Fibroblast of skin of abdomen (primary cell): ENCODE data around the gene CERS4. TPM values are rescaled to one million over a fixed set of nuclear protein-coding genes. Genes with fewer than 3 reads are reported as not detected.
"Not testable (repeated sequence)": the region's sequence is repeated elsewhere in the genome, so short reads cannot be mapped to it uniquely, and the experiment has no call there.

ENCODE experiments used
- DNase-seq: peaks from one replicate; pipeline ENCODE4 v3.0.0-alpha.2; 2013
- polyA plus RNA-seq, 2 experiments: library from polyadenylated mRNA; unstranded; fragments of 120-200 nt; gene quantifications; one replicate each; pipeline ENCODE4 v1.2.1, GENCODE V29; 2013; ENCODE audit not compliant: insufficient read length in 2 of 2

CERS4 gene, protein sequence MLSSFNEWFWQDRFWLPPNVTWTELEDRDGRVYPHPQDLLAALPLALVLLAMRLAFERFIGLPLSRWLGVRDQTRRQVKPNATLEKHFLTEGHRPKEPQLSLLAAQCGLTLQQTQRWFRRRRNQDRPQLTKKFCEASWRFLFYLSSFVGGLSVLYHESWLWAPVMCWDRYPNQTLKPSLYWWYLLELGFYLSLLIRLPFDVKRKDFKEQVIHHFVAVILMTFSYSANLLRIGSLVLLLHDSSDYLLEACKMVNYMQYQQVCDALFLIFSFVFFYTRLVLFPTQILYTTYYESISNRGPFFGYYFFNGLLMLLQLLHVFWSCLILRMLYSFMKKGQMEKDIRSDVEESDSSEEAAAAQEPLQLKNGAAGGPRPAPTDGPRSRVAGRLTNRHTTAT
- polyA plus RNA-seq (2013, experiment 1 of 2; ENCODE audit: insufficient read length), result 9.2 TPM
- polyA plus RNA-seq (2013, experiment 2 of 2; ENCODE audit: insufficient read length), result 10.4 TPM

DNA sequence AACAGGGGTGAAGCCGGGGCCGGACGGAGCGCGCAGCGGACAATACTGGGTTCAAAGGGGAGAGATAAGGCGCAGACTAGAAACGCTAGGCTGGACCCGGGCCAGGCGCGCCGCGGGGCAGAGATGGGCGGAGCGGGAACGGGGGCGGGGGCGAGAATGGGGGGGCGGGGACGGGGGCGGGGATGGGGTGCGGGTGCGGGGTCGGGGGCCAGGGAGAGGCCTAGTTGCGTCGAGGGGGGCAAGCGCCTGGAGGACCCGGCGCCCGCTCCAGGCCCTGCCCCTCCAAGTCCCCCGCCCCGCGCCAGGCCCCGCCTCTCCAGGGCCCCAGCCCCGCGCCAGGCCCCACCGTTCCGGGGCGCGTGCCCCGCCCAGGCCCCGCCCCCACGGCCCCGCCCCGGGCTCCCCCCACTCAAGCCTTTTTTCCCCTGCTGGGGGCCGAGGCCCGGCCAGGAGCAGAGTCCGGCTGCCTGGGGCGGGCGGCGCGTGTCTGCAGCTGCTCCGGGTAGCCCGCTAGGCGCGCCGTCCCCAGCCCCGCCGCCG lies at the start of gene CERS4:
Gene CERS4, plus strand, starts transcription at position 449 of the 540 bp plus-strand sequence. CDS start 41,707 bp downstream, outside the sequence.
- peak; percentile 64 for DNase-seq

DNA sequence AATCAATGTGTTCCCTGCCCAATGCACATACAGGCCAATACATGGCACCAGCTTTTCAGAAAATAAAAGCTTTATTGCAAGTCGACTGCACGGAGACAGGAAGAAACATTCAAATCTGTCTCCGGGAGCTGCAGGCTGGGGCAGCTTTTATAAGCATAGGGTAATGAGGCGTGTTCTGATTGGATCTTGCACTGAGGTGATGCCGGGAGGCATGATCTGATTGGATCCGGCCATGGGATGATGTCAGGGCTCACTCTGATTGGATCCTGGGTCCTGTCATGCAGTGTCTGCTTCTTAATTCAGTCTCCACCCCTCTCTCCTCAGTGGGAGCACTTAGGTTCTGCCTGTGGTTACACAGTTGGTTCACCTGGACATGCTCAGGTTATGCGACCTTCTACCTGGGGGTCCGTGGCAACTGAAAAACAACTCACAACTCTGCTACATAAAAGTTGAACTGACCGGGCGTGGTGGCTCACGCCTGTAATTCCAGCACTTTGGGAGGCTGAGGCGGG lies 48.0 kb upstream of the CERS4 start:
- DNase-seq, result no peak

DNA sequence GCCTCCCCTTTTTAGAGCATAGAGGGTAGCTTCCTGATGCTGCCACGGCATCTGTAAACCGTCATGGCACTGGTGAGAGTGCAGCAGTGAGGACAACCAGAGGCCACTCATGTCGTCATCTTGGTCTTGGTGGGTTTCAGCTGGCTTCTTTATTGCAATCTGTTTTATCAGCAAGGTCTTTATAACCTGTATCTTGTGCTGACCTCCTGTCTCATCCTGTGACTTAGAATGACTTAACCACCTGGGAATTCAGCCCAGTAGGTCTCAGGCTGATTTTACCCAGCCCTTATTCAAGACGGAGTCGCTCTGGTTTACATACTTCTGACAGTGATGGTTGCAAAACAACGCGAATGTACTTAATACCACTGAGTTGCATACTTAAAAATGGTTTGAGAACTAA lies 45.4 kb upstream of the CERS4 start:
- no peak for DNase-seq

DNA sequence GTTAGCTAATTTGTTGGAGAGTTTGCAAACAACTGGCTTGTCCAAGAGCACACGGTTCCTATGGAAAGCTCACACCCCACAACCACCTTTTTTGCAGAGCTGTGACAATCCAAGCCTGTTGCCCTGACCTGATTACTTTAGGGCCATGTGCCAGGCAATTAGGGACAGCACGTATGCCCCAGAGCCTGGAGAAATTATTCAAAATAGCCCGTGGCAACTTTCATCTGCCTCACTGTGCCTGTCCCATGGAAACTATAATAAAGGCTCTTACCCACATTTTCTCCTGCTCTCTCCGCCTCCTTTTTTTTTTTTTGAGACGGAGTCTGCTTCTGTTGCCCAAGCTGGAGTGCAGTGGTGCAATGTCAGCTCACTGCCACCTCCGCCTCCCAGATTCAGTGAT lies 41.2 kb upstream of the CERS4 start:
- no peak for DNase-seq

DNA sequence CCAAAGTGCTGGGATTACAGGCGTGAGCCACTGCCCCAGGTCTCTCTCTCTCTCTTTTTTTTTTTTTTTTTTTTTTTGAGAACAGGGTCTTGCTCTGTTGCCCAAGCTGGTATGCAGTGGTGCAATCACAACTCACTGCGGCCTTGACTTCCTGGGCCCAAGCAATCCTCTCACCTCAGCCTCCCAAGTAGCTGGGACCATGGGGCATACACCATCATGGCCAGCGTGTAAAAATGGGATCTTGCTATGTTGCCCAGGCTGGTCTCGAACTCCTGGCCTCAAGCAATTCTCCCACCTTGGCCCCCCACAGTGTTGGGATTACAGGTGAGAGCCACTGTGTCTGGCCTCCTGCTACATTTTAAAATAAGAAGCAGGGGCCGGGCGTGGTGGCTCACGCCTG lies 40.6 kb upstream of the CERS4 start:
- no peak for DNase-seq

DNA sequence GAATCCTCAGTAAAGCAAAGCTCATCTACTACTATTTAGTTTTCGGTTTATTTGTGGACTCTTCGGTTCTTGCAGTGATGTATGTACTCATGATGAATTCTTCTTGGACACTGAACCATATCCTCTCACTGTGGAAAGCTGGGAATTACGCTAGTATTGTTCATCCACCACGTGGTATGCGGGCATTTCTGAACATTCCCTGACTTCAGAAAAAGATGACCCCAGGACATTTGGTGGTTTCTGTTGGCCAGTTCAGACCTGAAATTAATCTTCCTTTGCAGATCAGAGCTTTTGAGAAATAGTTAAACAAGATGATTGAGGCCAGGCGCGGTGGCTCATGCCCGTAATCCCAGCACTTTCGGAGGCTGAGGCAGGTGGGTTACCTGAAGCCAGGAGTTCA lies 34.5 kb upstream of the CERS4 start:
- DNase-seq, result no peak

DNA sequence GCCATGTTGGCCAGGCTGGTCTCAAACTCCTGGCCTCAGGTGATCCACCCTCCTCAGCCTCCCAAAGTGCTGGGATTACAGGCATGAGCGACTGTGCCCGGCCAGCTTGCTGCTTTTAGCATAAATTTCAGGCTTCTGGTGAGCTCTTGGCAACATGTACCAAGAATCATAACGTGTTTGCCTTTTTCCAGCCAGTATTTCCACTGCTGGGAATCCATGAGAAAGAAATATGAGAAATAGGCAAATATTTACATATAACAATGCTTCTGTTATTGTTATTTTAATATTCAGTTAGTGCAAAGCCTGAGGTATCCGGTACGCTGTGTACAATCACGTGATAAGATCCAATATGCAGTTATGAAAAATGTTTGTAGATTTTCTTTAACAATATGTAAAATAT lies 29.2 kb upstream of the CERS4 start:
- DNase-seq, result no peak

DNA sequence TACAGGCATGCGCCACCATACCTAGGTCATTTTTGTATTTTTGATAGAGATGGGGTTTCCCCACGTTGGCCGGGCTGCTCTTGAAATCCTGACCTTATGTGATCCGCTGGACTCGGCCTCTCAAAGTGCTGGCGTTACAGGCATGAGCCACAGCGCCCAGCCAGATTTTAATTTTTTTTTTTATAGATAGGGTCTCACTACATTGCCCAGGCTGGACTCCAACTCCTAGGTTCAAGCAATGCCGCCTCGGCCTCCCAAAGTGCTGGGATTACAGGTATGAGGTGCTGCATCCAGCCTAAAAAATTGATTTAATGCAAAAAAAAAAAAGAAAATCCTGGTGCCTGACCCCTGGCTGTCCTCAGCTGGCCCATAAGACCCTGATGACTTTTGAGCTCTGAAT lies 24.9 kb upstream of the CERS4 start:
- no peak for DNase-seq

DNA sequence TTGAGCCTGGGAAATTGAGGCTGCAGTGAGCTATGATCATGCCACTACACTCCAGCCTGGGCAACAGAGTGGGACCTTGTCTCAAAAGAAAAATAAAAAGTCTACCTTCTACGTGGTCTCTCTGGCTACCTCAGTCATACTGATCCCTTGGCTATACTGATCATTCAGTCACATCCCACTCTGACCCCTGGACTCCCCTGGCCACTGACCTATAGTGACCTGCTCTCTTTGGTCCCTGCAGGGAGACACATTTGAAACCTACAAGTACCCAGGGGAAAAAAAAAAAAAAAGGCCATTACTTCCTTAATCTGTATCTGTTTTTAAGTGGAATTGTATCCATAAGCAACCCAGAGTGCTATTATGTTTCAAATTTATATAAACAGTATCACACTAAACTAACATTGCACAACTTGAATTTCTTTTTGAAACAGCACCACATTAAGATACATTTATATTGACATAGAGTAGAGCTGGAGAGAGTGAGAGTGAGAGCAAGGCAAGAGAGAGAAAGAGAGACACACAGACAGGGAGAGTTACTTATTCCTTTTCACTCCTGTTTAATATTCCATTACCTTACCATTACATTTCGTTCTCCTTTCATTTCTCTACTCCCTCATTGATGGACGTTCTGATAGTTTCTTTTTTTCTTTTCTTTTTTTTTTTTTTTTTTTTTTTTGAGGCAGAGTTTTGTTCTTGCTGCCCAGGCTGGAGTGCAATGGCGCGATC lies 23.7 kb upstream of the CERS4 start:
- DNase-seq, result no peak

DNA sequence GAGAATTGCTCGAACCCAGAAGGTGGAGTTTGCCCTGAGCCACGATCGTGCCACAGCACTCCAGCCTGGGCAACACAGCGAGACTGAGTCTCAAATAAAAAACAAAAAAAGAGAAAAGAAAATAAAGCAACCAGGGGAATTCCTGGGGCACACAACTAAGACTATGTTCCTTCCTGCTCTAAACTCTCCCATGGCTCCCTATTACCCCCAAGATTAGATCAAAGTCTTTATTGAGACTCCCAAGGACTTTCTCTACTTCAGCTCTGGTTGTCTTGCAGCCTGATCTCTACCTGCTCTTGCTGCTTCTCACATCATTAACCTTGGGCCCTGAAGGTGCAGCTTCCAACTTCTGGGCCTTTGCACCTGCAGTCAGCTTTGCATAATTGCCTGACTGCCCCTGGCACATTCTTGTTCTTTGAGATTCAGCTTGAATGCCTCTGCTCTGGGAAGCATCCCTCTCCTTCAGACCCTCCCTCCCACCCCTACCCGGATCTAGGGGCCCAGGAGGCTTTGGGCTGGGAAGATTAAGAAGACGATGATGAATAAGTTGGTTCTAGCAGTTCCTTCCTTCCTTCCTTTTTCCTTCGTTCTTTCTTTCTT lies 16.8 kb upstream of the CERS4 start:
- DNase-seq, result no peak

DNA sequence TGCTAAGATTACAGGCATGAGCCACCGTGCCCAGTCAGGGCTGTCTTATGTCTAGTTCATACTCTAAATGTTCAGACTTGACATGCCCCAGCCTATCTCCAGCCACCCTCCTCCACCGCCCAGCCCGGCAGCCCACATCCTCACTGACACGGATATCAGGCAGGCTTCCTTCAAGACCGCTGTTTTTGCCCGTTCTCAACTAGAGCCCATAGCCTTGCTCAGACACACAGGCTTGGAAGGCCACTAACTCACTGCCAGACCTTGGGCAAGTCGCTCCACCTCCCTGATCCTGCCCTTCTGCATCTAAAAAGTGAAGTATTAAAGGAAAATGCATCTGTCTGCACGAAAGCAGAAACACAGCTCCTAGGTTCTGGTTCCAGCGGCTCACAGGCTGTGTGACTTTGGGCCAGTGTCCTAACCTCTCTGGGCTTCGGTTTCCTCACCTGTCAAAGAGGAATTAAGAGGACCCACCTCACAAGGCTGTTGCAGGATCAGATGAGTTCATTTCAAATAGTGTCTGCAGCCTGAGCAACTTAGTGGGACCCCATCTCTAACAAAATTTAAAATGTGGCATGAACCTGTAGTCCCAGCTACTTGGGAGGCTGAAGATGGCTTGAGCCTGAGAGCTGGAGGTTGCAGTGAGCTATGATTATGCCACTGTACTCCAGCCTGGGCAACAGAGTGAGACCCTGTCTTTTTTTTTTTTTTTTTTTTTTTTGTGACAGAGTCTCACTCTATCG lies 14.5 kb upstream of the CERS4 start:
- DNase-seq, result no peak

DNA sequence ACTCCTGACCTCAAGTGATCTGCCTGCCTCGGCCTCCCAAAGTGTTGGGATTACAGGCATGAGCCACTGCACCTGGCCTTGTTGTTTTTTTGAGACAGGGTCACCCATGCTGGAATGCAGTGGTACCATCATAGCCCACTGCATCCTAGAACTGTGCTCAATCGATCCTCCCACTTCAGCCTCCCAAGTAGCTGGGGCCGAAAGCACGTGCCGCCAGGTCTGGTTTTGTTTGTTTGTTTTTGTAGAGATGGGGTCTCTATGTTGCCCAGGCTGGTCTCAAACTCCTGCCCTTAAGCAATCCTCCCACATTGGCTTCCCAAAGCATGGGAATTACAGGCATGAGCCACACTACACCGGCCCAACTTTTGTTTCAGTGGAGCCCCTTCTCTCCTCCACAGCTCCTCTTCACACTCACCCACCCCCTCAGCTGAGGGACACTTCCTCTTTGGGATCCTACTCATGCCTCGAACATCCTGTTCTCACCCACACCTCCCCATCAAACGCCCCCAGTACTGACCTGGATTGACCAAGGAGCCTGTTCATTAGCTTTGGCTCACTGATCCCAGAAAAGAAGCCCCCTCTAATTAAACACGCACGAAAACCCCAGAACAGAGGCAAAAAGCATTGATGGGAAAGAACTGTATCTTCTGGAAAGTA lies 12.8 kb upstream of the CERS4 start:
- no peak for DNase-seq

DNA sequence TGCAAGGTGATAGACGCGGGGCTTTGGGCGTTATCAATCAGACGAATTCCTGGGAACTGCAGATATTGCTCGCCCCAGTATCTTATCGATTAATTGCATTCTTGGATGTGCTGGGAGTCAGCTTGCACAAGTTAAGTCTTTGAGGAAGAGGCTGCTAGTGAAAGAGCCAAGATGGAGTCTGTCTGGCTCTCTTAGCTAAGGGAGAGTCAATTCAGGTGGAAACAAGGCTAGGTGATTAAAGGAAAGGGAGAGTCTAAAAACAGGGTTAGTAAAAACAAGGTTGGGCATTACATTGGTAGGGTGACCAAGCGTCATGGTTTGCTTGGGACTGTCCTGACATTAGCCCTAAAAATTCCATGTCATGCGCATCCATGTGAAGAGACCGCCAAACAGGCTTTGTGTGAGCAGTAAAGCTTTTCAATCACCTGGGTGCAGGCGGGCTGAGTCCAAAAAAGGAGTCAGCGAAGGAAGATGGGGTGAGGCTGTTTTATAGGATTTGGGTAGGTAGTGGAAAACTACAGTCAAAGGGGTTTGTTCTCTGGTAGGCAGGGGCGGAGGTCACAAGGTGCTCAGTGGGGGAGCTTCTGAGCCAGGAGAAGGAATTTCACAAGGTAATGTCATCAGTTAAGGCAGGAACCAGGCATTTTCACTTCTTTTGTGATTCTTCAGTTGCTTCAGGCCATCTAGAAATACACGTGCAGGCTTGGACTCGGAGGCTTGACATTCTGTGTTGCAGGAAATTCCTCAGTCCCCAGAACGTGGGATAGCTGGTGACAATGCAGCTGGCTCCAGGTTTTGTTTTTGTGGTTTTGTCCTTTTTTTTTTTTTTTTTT lies 5.7 kb upstream of the CERS4 start:
- DNase-seq, result not testable (repeated sequence)

DNA sequence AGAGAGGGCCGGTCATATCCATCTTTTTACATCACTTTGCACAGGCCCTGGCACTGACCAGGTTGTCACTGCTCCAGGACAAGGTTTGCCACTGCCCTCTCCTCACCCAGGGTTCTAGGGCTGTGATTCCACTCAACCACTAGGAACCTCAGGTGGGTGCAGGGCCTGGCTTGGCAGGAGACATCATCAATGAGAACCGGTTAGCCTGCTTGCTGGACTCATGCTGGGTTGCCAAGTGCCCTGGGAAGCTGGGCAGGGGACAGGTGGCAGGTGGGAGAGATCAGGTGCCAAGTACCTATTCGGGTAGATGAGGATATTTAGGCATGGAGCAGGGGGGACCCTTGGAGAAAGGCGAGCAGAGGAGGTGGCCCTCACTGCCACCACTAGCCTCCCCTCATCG lies 4.2 kb upstream of the CERS4 start:
- no peak for DNase-seq

DNA sequence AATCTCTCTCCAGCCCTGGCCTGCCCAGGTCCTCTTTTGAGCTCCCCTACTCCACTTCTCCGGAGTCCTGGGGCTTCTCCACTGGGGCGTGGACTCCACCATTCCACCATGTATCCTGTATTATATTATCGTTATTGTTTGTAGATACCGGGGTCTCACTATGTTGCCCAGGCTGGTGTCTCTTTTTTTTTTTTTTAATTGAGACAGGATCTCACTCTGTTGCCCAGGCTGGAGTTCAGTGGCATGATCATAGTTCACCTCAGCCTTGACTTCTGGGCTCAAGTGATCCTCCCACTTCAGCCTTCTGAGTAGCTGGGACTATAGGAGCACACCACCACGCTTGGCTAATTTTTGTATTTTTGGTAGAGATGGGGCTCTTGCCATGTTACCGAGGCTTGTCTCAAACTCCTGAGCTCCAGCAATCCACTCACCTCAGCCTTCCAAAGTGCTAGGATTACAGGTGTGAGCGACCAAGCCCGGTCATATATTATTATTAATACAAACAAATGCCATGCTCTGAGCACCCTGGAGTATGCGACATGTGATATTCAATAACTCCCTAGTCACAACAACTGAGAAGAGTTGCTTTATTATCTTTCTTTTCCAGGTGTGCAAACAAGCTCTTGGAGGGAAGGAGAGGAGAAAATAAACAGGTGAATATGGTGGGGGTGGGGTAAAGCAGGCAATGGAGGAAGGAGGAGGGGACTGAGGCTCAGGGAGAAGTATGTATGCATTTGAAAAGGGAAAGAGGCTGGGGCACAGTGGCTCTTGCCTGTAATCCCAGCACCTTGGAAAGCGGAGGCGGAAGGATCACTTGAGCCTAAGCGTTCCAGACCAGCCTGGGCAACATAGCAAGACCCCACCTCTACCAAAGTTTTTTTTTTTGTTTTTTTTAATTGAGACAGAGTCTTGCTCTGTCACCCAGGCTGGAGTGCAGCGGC lies 2.8 kb upstream of the CERS4 start:
- no peak for DNase-seq

DNA sequence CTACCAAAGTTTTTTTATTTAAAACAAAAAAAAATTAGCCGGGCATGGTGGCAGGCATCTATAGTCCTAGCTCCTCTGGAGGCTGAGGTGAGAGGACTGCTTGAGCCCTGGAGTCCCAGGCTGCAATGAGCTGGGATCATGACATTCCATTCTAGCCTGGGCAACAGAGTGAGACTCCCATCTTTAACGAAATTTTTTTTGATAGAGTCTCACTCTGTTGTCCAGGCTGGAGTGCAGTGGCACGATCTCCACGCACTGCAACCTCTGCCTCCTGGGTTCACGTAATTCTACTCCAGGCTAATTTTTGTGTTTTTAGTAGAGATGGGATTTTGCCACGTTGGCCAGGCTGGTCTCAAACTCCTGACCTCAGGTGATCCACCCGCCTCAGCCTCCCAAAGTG lies 1.8 kb upstream of the CERS4 start:
- not testable (repeated sequence) for DNase-seq

DNA sequence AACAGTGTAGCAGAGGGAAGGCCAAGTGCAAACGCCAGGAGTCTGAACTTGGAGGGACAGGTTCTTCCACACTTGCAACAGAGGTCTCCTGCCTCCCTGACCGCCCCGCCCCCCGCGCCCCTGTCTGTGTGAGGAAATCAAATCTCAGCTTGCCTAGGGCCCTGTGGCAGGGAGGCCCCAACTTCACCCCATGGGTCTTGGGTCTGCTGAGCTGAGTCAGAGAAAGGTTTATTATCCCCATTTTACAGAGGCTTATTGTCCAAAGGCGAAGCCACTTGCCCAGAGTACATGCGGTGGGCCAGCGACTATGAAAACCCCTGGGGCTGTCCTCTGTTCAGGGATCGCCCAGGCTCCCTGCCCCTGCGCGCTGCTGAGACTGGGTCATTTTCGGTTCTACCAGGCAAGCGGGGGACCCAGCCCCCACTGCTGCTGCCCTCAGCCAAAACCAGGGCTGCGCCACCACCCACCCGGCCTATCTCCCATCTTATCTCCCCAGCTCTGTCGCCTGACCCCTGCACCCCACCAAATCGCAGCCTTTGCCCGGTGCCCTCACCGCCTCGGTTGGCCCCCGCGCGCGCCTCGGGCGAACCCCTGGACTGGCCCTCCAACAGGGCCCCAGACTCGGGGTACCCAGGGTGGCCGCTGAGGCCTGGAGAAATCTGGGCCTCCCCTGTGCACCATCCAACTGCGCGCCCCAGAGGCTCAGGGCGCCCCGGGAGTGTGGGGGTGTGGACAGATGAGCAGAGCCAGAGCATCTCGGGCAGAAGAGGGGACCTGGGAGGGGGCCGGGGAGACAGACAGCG lies 850 bp upstream of the CERS4 start:
- DNase-seq, result no peak
